ENCODE data around the gene MTFP1.
"Not testable (repeated sequence)": the region's sequence is repeated elsewhere in the genome, so short reads cannot be mapped to it uniquely, and the experiment has no call there.

The MTFP1 gene

DNA sequence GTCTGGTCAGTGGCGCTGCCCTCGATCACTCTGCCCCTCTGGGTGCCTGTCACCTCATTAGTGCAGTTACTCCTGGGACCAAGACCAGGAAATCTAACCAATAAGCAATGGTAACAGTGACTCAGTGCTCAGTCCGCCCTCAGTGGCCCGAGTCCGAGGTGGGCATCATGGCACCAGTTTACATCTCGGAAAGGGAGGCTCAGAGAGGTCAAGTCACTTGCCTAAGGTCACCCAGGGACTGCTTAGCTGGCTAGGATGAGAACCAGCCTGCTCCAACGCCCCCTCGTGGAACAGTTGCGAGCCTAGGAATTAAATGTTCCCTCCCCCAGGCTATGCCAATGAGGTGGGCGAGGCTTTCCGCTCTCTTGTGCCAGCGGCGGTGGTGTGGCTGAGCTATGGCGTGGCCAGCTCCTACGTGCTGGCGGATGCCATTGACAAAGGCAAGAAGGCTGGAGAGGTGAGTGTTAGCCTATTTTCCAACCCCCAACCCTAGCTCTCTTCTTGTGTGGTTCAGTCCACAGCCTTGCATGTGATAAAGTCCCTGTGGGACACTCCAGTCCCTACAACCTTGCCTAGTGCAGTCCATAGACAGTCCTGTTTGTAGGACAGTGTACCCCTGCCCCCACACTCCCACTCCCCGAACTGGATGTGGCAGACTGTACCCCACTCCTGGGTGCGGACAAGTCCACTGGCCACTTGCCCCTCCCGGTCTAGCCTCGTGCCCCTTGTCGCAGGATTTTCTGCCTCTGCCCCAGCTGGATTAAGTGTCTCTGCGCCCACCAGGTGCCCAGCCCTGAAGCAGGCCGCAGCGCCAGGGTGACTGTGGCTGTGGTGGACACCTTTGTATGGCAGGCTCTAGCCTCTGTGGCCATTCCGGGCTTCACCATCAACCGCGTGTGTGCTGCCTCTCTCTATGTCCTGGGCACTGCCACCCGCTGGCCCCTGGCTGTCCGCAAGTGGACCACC, 1.1 kb downstream of the MTFP1 start:
- peak; percentile 73 to 85 for DNase-seq

DNA sequence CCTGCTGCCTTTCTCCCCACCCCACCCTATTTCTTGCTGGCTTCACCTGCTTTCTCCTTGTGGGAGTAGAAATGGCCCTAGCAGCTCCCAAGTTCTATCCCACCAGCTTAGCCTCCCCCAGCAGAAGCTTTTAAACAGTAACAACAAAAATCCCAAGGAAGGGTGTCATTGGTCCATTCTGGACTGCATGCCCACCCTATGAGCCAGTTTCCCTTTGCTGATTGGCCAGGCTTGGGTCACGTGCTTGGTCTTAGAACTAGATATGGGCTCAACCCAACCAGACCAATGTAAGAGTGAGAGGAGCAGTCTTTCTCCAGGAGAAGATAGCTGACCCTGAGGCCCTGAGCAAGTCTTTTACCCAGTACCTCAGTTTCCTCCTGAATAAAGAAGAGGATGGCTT, 2.3 kb downstream of the MTFP1 start:
- DNase-seq, result no peak

DNA sequence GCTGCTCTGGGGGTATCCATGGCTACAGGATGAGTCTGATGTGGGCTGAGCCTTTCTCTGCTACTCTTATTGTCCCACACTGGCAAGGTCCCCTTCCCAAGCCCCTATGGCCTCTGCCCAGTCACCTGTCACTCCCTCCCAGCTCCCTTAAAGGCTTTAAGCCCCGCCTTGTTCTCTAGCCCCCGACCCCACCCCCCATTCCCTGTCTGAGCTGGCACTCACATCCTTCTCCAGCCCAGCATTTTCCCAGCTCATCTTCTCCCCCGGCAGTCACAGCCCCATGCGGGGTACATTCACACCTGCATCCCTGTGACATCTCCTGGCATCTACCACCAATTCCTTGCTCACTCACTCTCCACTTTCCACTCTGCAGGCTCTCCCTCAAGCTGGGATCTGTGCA, 4.3 kb downstream of the MTFP1 start:
- DNase-seq, result no peak

DNA sequence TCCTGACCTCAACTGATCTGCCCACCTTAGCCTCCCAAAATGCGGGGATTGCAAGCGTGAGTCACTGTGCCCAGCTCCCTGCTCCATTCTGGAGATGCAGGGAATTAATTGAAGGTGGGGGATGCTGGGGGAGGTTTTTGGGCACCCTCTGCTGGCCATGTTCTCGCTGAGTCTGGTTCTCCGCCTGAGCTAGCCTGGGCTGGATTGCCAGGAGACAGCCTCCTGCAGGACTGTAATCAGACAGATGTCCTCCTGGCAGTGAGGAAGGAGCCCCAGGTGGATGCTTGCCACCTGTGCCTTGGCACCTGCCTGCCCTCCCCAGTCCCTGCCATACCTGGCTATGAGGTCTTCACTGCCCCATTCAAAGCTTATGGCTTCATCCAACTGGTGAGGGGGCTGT, 5.4 kb downstream of the MTFP1 start:
- DNase-seq, result no peak

DNA sequence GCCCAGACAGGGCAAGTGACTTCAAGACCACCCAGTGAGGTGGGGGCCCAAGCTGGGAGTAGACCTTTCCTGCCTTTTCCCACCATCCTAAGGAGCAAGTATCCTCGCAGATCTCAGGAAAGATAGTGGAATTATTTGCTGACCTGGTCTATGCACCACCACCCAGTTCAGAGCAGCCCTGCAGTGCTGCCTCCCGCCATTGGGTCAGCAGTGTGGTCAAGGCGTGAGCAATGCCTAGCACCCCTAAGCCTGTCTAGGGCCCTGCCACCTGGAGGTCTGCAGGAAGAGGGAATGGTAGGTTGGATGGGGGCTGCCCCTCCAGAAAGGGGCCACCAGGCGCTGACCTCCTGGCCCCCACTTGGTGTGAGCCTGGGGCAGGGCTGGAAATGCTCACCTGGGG, 6.5 kb downstream of the MTFP1 start:
- no peak for DNase-seq

DNA sequence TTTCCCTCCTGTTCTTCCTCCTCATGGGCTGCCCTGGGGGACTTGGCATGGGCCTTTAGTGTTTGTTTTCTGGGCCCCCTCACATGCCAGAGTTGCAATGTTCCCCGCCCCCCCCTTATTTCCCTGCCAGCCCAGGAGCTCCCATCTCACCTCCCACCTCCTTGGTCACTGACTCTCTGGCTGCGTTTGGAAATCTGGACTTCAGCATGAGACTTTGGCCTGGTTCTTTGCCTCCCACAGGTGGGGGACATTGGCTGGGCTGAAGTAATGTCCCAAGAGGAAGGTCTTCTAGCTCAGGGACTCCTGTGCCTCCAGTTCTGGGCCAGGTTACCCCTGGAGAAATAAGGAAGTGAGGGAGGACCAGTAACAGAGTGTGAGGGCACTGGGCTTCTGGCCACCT, 7.0 kb downstream of the MTFP1 start:
- no peak for DNase-seq

DNA sequence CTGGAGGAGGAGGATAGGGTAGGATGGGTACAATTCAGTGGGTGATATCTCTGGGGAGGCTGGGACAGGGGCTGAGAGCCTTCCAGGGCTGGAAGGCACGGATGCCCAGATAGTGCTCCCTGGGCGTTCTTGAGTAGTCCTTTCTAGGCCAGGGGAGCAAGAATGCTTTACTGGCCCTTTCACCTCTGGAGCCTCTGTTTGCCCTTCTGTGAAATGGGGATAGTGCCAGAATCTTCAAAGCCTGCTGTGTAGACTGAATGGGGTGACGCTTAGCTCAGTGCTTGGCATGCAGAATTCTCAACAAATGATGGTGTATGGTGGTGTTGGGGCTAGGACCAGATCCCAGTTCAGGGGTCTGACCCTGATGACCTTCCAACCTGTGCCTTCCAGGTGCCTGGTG, 7.7 kb downstream of the MTFP1 start:
- DNase-seq, result no peak

DNA sequence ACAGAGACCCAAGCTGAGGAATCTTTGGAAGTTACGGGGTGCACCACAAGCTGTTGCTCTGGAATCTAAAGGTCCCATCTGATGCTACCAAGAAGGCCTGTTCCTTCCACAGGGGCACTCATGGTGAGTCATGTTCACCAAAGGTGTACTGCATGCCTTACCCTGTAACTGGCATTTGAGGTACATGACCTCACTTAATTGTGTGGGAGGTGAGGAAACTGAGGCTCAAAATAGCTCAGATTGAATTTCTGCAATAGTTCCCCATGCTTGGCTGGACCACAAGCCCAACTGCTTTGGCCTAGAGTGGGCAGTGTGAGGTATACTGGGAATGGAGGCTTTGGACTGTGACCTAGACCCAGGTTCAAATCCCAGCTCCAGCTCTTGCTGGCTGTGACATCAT, 8.2 kb downstream of the MTFP1 start:
- no peak for DNase-seq

DNA sequence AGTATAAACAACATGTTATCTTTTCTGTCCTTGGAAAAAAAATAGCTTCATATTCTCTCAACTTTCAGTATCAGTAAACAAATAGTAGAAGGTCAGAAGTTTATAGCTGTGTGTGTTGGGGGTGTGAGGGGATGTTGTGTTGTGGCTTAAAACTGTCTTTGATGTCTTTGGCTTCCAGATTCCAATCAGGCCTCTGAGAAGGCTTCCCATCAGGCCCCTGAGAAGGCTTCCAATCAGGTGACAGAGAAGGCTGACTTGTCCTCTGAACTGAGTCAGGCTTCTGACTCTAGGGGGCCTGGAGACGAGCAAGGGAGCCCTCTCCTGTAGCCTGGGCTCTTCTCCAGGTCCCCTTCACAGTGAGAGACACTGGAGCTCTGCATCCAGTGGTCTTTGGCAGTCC, 9.3 kb downstream of the MTFP1 start:
- DNase-seq, result no peak

DNA sequence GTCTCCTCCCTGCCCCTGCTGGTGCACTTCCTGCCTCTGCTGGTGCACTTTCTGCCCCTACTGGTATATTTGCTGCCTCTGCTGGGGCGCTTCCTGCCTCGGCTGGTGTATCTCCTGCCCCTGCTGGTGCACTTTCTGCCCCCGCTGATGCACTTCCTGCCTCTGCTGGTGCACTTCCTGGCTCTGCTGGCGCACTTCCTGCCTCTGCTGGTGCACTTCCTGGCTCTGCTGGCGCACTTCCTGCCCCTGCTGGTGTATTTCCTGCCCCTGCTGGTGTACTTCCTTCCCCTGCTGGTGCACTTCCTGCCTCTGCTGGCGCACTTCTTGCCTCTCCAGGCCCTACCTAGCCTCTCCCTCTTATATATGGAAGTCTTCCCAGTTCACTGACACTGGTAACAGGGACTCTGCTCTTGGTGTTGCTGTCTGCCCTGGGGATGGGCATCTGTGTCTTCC, 10.1 kb downstream of the MTFP1 start:
- DNase-seq, result peak; percentile 24 to 48

DNA sequence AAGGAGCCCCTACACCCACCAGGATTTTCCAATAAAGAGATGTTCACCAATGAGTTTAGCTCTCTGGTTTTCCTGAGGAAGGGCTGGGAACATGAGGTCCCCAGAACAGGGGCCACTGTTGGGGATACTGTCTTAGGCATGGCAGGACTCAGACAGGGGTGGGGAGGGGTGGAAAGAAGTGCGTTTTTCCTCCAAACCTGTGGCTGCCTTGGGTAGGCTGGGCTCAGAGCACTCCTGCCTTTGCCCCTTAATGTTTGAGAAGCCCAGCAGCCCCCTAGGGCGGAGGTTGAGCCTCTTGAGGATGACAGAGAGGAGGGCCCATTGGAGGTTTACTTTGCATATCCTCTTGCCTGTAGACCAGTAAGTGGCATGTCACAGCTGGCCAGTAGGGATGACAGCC, 10.6 kb downstream of the MTFP1 start:
- DNase-seq, result no peak

DNA sequence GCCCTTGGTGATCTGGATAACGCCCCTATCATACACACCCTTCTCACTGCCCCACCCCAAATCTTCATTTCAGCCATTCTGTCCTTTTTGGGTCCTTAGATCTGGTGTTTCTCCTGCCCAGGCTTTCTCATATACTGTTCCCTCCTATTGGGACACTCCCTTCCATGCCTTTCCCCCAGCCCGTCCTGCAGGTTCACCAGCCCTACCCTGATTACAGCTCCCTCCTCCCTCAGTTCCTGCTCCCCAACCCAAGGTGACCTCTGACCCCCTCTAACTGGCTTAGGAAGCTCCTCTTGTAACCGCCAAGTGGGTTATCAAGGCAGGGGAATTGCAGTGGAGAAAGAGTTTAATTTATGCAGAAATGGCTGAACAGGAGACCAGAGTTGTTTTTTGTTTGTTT, 13.0 kb downstream of the MTFP1 start:
- no peak for DNase-seq

DNA sequence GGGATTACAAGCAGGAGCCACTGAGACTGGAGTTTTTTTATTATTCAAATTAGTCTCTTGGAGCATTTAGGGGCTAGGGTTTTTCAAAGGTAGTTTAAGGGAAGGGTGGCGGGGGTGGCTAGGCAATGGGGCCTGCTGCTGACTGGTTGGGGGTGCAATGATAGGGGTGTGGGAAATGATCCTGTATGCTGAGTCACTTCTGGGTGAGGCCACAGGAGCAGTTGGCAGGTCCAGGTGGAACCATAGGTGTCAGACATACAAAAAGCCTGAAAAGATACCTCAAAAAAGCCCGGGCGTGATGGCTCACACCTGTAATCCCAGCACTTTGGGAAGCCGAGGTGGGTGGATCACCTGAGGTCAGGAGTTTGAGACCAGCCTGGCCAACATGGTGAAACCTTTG, 13.7 kb downstream of the MTFP1 start:
- DNase-seq, result no peak

DNA sequence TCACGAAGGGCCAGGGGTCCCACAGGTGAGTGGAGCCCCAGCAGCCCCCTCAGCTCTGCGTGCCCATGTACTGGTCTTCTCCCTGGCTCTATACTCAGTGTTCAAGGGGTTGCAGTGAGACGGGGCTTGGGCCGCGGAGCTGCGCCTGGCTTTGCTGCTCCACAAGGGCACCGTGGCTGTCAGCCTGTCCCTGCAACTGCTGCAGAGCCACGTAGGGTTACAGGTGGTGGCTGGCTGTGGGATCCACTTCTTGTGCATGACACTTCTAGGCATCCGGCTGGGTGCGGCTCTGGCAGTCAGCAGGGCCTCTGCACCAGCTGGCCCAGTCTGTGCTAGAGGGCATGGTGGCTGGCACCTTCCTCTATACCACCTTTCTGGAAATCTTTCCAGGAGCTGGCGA, 14.3 kb downstream of the MTFP1 start:
- DNase-seq, result no peak

DNA sequence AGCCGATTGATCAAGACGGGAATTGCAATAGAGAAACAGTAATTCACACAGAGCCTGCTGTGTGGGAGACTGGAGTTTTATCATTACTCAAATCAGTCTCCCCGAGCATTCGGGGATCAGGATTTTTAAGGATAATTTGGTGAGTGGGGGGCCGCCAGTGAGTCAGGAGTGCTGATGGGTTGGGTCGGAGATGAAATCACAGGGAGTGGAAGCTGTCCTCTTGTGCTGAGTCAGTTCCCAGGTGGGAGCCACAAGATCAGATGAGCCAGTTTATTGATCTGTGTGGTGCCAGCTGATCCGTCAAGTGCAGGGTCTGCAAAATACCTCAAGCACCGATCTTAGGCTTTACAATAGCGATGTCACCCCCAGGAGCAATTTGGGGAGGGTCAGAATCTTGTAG, 15.5 kb downstream of the MTFP1 start:
- DNase-seq, result no peak

DNA sequence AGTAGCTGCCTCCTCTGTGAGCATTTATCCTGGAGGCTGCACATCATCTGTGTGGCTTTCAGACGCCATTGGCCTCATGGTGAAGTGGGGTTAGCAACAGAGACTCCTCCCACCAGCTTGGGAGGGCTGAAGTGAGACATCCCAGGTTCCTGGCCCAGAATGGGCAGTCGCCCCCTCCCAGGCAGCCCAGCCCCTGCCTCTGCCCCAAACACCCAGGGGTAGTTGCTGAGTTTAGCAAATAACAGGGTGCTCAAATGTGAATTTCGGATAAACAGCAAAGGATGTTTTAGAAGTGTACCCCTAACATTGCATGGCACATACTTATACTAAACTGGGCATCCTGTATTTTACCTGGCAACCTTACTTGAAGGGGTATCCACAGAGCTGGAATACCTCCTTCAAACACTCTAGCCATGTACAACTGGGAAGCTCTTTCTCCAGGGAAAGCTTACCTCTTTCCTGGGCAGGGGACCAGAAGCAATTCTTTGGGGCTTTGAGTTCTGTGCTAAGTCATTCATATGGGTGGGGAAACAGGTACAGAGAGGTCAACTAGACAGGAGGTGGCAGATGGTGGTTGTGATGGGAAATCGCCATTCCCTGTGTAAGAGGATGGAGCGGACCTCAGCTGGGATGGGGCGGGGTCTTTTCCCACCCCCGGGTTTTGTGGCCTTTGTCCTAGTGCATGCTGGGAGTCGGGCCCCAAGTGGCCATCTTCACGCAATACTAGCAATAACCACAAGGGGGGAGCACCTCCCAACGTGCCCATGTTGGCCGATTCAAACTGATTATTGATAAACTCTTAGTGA, 19.3 kb downstream of the MTFP1 start:
- DNase-seq, result peak; percentile 40 to 48

DNA sequence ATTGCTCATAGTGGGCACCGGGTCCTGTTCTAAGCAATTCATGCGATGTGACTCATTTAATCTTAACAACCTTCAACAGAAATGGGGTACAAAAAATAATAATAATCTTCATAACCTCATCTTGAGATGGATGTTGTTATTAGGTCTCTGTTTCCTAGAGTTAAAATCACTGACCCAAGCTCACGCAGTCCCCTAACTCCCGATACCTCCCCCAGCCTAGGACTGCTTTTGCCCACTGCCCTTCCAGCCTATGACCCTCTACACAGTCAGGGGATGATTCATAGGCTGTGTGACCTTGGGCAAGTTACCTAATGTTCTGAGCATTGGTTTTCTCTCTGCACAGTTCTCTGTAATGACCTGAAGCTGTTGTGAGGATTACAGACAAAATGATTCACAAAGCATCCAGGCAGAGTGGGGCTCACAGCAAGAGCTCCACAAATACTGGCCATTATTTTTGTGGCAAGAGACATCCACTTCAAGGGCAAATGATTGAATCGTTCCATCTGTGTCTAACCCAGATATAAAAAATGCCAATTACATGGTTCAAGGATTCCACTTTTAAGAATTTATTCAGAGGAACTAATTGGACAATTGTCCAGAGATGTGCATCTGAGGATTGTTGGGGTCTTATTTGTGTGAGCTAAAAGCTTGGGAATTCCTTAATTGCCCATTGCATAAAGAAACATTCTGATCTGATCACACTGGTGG, 20.0 kb downstream of the MTFP1 start:
- no peak for DNase-seq

DNA sequence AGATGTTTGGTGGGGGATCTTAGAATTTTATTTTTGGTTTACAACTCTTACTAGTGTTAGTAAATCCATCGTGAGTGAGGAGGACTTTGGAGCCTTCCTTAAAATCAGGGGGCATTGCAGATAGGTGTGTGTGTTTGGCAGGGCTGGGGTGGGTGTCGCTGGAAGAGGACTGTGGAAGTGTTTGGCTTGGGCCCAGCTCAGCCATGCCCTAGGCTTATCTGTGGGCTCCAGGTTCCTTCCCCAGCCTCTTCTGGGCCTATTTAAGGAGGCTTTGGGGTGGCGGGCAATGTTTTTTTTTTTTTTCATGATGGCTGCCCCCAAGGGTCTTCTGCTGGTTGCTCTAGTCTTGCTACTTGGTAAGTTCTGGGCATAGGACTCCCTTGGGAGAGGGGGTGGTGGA, 22.1 kb downstream of the MTFP1 start:
- no peak for DNase-seq

DNA sequence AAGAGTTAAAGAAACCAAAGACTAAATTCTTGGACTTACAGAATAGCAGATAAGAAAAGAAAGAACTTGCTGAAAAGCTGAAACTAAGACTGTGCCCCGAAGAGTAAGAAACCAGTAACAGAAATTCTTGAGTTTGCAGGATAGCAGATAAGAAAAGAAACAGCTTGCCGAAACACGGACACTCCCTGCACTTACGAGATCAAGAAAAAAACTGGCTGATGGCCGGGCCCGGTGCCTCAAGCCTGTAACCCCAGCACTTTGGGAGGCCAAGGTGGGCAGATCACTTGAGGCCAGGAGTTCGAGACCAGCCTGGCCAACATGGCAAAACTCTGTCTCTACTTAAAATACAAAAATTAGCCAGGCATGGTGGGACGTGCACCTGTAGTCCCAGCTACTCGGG, 25.9 kb downstream of the MTFP1 start:
- not testable (repeated sequence) for DNase-seq

DNA sequence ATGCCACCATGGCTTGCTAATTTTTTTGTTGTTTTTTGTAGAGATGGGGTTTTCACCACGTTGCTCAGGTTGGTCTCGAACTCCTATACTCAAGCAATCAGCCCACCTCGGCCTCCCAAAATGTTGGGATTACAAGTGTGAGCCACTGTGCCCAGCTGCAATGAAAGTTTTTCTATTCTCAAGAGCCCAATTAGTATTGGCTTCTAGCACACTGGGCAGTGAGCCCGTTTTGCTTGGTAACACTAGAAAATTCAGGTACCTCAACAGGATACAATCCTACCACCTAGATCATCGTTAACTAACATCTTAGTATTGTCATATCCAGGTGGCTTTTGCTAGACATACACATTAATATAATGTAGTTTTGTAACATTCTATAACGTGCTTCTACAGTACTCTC, 27.3 kb downstream of the MTFP1 start:
- DNase-seq, result no peak

DNA sequence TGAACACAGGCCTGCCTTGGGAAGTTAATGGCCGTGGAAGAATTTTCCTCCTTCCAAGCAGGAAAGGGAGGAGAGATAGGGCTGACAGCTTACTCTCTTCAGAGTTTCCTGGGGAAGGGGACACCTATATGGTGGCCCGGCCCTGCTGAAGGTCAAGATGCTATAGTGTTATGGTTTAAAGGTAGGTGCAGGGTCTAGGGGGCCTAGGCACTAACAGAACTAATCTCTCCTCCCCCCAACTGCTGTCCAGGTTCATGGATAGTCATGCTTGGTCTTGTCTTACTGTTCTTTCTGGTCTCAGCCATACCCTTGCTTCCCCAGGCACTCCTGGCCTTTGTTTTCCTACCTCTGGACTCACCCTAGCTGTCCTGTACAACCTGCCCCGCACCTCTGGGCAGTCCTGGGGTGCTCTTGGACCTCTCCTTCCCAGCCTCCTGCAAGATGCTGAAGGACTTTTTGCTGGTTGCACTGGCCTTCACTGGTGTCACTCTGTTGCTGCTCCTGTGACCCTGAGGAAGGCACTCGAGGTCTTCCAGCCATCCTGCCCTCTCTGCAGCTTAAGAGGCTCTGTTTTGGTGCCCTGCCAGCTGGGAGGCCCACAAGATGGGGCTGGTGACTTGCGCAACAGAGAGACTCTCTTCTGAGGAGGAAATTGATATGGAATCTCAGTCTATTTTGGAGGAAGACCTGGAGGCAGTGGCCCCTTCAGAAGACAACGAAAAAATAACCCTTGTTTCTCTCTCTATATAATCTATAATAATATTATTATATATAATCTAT, 28.4 kb downstream of the MTFP1 start:
- peak; percentile 11 to 41 for DNase-seq

DNA sequence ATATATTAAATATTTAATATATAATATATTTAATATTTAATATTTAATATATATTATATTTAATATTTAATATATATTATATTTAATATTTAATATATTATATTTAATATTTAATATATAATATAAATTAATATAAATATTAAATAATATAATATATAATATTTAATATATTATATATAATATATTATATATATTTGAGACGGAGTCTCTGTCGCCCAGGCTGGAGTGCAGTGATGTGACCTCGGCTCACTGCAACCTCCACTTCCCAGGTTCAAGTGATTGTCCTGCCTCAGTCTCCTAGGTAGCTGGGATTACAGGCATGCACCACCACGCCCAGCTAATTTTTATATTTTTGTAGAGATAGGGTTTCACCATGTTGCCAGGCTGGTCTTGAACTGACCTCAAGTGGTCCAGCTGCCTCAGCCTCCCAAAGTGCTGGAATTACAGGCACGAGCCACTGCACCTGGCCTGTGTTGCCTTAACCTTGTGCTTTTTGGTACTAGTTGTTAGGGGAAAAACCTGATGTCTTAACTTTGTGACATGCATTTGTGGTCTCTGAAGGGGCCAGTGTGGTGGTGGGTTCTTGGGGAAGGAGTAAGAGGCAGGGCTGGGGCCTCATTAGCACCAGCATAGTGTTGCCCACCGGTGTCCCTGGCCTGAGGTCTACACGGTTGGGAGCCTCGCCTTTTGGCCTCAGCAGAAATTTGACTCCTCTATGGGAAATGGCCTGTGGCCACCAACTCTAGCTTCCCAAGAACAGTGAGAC, 29.7 kb downstream of the MTFP1 start:
- no peak for DNase-seq
